Breast epithelium (tissue), 3 donors: ENCODE measurements around the gene ELP5.

Source experiments
- CTCF ChIP-seq, 3 donors: fragments of 450-650 bp; IDR thresholded peaks; one replicate each; pipeline ENCODE4 v1.5.1; 2016 to 2017; ENCODE audit warnings: antibody characterized with exemption in 3 of 3, mild to moderate bottlenecking in 3 of 3, moderate library complexity in 3 of 3
- POLR2A ChIP-seq: fragments of 450-650 bp; IDR thresholded peaks from one replicate; pipeline ENCODE4 v1.6.1; 2016; ENCODE audit warnings: antibody characterized with exemption, mild to moderate bottlenecking, moderate library complexity
- POLR2AphosphoS5 ChIP-seq, 3 donors: sonication (generic); formaldehyde crosslinking; IDR thresholded peaks; one replicate each; pipeline ENCODE4 v1.6.1; 2017; ENCODE audit warnings: antibody characterized with exemption in 3 of 3

GRCh38 chr17:7266784-7267183 lies 14.8 kb downstream of the ELP5 start:
- TF ChIP-seq CTCF (IDR thresholded peaks at IDR 0.05) (no peak), POLR2A (no peak), POLR2AphosphoS5 (IDR thresholded peaks at IDR 0.05) (no peak)
